Epithelial cell of proximal tubule (primary cell): Measurements from ENCODE around the gene AKAP10. TPM values are rescaled to one million over a fixed set of nuclear protein-coding genes. Genes with fewer than 3 reads are reported as not detected.

ENCODE experiments used
- DNase-seq: peaks from one replicate; pipeline ENCODE4 v3.0.0-alpha.2; 2011; ENCODE audit warnings: low read depth
- H3K4me3 ChIP-seq: 2 replicates; pipeline ENCODE4 v1.5.1; 2011; ENCODE audit warnings: low read depth, mild to moderate bottlenecking, low read length
- total RNA-seq: library from RNA; depleted of rRNA; stranded (reverse); fragments of >200 nt; gene quantifications from 2 replicates; pipeline ENCODE4 v1.2.3, GENCODE V29; 2015
- TF ChIP-seq, protein P1 (sequence below): conservative IDR thresholded peaks from 2 replicates; pipeline ENCODE4 v1.5.1; 2012; ENCODE audit warnings: low read depth, mild to moderate bottlenecking, low read length

Gene AKAP10
- total RNA-seq, 1 donor from 2014 or later = 11.3 TPM

DNA sequence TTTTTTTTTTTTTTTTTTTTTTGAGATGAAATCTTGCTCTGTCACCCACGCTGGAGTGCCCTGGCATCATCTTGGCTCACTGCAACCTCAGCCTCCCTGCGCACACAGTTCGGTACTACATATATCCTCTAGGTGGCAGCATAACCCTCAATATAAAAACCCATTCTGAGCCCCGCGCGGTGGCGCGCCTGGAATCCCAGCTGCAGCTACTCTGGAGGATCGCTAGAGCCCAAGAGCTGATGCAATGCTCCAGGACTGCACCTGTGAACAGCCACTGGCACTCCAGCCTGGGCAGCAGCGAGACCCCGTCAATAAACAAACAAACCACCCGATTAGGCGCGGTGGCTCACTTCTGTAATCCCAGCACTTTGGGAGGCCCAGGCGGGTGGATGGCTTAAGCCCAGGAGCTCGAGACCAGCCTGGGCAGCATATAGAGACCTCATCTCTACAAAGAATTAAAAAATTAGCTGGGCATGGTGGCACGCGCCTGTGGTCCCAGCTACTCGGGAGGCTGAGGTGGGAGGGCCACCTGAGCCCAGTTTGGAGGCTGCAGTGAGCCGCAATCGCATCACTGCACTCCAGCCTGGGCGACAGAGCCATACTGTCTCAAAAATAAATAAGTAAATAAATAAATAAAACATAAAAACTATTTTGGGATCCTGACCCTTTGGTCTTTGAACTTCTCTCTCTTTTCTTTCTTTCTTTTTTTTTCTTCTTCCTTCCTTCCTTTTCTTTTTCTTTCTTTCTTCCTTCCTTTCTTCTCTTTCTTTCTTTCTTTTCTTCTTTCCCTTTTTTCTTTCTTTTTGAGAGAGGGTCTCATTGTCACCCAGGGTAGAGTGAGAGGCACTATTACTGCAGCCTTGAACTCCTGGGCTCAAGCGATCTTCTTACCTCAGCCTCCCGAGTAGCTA lies 15.4 kb upstream of the AKAP10 start:
- peak; percentile 44 for DNase-seq
- TF ChIP-seq, protein P1, sequence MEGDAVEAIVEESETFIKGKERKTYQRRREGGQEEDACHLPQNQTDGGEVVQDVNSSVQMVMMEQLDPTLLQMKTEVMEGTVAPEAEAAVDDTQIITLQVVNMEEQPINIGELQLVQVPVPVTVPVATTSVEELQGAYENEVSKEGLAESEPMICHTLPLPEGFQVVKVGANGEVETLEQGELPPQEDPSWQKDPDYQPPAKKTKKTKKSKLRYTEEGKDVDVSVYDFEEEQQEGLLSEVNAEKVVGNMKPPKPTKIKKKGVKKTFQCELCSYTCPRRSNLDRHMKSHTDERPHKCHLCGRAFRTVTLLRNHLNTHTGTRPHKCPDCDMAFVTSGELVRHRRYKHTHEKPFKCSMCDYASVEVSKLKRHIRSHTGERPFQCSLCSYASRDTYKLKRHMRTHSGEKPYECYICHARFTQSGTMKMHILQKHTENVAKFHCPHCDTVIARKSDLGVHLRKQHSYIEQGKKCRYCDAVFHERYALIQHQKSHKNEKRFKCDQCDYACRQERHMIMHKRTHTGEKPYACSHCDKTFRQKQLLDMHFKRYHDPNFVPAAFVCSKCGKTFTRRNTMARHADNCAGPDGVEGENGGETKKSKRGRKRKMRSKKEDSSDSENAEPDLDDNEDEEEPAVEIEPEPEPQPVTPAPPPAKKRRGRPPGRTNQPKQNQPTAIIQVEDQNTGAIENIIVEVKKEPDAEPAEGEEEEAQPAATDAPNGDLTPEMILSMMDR = peak; percentile 74
- H3K4me3 ChIP-seq = no peak overlapping the region

DNA sequence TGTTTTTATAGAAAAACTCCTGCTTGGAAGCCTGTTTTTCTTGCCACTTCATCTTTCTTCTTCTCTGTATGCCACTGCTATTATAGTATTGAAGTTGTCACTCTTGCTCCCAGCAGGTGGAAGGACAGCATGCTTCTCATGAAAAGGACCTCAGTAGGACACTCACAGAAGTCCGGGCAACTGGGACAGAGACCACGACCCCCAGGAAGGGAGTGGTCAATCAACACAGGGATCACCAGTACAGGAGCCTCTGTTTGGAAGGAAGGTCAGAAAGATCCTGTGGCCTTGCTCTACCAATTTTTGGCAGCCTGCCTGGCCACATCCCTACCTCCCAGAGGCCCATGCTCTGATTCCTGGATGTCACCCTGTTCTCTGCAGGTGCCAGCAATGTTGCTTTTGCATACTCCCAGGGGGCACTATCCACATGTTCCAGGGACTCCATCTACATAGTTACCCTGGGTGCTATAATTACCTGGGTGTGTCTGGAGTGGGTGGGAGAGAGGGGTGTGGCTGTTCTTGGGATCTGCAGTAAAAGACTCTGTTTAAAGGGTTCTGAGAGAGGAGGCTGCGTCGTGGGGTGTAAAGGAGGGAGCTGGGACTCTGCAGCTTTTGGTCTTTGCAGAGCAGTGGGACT lies 13.7 kb upstream of the AKAP10 start:
- TF ChIP-seq, protein P1 = no peak
- no peak overlapping the region for H3K4me3 ChIP-seq
- no peak for DNase-seq

DNA sequence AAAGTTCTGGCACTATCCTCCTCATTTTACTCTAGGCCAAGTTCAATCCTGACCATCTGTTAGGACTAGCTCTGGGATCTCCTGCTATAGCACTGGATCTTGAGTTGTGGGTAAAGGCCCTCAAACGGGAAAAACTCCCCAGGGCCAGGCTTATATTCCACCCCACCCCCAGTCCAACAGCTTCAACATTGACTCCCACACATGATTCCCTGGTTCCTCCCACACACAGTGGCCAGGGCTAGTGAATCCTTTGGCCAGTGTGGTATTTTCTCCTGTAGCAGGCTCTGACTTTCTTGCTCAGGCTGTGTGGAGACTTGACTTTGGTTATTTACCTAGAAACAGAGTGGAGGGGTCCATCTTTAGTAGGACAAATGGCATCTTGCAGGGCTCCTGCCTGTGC lies 10.3 kb upstream of the AKAP10 start:
- TF ChIP-seq, protein P1 = no peak
- no peak for DNase-seq

DNA sequence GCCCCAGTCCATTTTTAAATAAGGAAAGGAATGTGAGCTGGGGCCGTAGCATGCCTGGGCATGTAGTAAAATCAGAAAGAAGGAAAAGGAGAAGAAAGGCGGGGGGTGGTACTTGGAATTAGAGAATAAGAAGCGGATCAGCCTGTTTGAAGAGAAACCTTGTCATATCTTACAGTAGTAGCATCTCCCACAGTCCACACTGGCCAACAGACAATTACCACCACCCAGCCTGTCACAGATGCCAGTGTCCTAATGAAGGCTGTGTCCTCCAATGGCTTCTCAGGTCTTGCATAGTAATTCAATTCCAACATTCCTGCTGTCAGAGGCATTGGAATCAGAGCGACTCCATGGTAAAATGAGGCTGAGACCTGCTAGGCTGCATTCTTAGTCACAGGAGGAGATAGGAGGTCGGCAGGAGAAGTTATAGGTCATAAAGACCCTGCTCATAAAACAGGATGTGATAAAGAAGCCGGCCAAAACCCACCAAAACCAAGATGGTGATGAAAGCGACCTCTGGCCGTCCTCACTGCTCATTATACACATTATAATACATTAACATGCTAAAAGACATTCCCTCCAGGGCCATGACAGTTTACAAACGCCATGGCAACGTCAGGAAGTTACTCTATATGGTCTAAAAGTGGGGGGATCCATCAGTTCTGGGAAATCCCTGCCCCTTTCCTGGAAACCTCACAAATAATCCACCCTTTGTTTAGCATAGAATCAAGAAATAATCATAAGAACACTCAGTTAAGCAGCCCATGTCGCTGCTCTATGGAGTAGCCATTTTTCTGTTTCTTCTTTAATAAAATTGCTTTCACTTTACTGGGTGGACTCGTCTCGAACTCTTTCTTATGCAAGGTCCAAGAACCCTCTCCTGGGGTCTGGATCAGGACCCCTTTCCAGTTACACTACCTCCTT lies 9.6 kb upstream of the AKAP10 start:
- TF ChIP-seq, protein P1 = no peak
- no peak overlapping the region for H3K4me3 ChIP-seq
- no peak for DNase-seq

More for the DNA sequence above, 10.3 kb upstream of the AKAP10 start:
- no peak overlapping the region for H3K4me3 ChIP-seq

DNA sequence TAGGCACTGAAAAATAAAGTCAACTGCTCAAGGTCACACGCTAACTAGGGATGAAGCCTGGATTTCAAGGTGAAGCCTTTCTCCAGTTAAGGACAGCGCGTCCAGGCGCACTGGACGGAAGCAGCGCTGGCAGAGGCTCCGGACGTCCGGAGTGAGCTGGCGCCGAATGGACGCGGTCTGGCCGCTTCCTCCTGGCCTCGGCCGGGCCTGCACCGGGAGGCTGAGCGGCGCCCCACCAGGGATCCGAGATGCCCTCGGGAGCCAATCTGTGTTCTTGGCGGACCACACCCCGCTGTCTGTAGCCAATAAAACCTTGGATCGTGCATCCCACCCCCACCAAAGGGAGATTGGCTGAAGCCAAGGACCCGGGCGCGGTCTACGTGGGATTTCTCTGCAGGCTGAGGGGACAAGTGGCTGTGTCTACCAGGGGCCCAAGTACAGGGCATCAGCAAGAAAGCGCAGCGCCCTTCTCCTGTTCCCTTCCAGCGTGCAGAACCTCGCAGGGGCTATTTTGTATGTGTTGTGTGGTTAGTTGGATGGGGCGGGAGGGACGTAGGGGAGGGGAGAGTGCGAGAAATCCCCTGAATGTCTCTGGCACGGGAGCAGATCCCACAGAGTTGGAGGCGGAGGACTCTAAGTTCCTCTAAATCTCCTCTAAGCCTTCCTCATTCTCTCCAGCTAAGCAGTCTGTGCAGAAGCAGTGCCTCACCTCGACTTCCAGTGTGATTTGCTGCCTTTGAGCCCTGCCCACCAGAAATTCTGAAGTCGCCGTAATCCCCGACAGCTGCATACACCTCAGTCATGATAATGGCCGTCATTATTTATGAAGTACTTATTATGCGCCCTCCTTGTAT lies 2.5 kb upstream of the AKAP10 start:
- DNase-seq = no peak
- TF ChIP-seq, protein P1 = no peak

DNA sequence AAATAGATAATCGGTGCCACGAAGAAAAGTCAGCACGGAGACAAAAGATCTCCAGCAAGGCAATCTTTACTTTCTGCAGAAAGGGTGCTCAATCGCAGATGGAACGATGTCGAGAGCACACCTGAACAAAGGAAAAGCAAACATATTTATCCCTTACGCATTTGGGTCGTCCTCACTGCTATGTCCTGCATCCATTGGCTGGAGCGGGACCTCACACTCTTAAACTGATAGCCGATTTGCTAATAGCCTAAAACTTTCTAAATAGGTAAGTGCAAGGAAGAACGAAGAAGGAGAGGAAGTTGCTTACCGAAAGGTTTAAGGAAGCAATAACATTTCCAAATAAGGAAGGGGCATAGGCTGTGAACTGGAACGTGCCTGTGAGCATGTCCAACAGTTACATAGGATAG lies 1.2 kb upstream of the AKAP10 start:
- no peak for DNase-seq
- no peak overlapping the region for H3K4me3 ChIP-seq
- TF ChIP-seq, protein P1 = no peak

More for the DNA sequence above, 2.5 kb upstream of the AKAP10 start:
- H3K4me3 ChIP-seq = no peak overlapping the region
